ENCODE results near the gene TUT4.

TUT4 gene

DNA sequence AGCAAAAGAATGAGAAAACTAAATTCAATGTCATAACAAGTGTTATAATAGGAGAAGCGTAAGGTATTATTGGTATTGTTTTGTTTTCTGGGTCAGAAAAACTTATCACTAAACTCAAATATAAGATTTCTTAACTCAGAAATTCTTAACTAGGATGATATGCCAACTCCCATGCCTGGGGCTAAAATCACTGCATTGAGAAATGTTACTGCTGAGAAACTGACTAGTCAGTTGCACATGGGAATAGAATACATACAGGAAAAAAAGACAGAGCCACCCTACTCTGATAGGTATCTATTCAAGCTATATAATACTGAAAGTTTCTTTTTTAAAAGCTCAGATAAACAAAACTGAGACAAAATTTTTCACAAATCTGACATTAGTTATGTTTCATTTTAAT lies 92.2 kb downstream of the TUT4 start:
- no peak for DNase-seq

GRCh38 chr1:52455686-52456085 lies 97.2 kb downstream of the TUT4 start:
- no peak for DNase-seq

GRCh38 chr1:52454779-52455178 lies 98.1 kb downstream of the TUT4 start:
- DNase-seq: no peak

DNA sequence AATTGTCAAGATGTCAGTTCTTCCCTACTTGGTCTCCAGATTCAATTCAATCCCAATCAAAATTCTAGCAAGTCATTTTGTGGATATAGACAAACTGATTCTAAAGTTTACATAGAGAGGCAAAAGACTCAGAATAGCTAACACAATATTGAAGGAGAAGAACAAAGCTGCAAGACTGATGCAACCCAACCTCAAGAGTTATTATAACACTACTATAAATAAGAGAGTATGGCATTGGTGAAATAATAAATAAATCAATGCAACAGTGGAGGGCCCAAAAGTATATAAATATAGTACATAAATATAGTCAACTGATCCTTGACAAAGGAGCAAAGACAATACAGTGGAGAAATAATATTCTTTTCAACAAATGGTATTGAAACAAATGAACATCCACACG lies 98.8 kb downstream of the TUT4 start:
- no peak for DNase-seq

DNA sequence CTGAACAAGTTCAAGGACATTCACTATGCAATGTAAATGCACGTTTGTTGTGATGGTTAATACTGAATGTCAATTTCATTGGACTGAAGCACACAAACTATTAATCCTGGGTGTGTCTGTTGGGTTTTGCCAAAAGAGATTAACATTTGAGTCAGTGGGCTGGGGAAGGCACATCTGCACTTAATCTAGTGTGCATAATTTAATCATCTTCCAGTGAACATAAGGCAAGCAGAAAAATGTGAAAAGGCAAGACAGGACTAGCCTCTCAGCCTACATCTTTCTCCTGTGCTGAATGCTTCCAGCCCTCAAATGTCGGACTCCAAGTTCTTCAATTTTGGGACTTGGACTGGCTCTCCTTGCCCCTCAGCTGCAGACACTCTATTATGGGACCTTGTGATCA lies 108.4 kb downstream of the TUT4 start:
- no peak for DNase-seq

DNA sequence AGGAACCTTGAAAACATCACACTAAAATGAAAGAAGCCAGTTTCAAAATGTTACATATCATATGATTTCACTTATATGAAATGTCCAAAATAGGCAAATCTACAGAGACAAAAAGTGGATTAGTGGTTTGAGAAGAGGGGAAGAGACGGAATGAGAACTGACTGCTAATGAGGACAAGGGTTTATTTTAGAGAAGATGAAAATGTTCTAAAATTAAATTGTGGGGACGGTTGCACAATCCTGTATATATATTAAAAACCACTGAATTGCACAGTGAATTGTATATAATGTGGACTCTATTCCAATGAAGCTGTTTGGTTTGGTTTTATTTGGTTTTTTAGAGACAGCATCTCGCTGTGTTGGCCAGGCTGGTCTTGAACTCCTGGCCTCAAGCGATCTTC lies 112.9 kb downstream of the TUT4 start:
- DNase-seq: no peak

DNA sequence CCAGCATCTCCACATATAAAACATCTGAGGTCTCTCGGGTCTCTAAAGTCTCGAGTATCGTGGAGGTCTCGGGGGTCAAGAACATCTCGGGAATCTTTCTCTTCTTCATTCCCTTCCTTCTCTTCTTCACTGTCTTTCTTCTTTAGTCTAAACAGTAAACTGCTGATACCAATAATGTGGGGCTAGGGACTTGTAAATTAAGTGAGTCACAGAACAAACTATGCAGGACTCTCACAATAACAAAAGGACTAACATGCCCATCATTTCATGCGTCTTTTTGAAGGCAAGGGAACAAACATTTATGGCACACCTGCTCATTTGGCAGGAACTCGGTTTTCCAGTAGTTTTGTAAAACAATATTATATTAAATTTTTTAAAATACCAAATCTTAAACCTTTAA lies 116.1 kb downstream of the TUT4 start:
- DNase-seq: no peak

DNA sequence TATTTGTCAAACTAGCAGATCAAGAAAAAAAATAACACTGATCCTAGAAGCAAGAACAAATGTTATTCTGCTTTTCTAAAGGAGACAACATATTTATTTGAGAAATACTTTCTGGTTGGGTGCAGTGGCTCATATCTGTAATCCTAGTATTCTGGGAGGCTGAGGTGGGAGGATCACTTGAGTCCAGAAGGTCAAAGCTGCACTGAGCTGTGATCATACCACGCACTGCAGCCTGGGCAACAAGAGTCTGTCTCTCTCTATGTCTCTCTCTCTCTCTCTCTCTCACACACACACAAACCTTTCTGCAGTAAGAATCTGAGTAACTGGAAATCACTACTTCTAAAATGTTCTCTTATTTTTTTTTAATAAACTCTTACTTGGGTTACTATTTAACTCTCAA lies 117.2 kb downstream of the TUT4 start:
- DNase-seq: no peak

DNA sequence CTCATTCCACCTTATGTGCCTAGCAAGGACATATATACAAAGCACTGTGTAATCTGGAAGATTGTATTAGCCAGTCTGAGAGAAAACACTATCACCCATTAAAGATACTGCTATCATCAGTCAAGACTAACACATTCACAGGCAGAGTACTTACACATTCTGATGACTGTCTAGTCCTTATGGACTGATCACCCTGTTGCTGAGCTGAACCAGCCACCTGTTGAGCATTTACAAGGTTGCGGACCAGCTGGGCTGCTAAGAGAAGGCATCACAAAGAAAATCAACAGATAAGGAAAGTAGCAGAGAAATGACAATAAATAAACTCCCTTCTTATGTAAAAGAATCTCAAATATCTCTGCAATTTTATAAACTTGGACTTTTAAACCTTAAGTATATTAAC lies 117.7 kb downstream of the TUT4 start:
- no peak for DNase-seq

- DNase-seq: no peak
Observed at GRCh38 chr1:52432807-52433206, 120.1 kb downstream of the TUT4 start.

GRCh38 chr1:52427152-52427551 lies 125.7 kb downstream of the TUT4 start:
- no peak for DNase-seq

DNA sequence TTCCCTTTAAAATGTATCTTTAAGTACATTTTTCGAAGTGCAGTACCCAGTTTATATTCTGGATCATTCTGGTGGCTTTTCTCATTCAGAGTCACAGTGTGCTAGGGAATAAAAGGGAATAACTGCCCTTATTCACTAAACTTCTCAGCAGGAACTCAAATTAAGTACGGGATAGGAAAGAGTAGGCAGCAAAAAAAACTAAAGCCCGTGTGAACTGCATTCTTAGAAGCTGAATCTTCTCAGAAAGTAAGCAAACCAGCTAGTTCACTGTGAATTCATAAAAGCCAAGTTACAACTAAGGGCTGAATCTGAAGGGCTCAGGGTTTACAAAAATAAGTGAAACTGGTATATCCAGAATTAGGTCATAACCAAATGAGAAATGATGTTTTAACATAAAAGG lies 126.5 kb downstream of the TUT4 start:
- no peak for DNase-seq

- no peak for DNase-seq
Observed at GRCh38 chr1:52424813-52425212, 128.1 kb downstream of the TUT4 start.

GRCh38 chr1:52424231-52424636 lies 128.7 kb downstream of the TUT4 start:
- peak; percentile 23 for DNase-seq

GRCh38 chr1:52423771-52424170 lies 129.1 kb downstream of the TUT4 start:
- peak; percentile 77 for DNase-seq

GRCh38 chr1:52423055-52423454 lies 129.8 kb downstream of the TUT4 start:
- no peak for DNase-seq

- DNase-seq: no peak
Observed at GRCh38 chr1:52420713-52421112, 132.2 kb downstream of the TUT4 start.

- DNase-seq: no peak
Observed at GRCh38 chr1:52416811-52417210, 136.1 kb downstream of the TUT4 start.

- no peak for DNase-seq
Observed at GRCh38 chr1:52414942-52415341, 137.9 kb downstream of the TUT4 start.

DNA sequence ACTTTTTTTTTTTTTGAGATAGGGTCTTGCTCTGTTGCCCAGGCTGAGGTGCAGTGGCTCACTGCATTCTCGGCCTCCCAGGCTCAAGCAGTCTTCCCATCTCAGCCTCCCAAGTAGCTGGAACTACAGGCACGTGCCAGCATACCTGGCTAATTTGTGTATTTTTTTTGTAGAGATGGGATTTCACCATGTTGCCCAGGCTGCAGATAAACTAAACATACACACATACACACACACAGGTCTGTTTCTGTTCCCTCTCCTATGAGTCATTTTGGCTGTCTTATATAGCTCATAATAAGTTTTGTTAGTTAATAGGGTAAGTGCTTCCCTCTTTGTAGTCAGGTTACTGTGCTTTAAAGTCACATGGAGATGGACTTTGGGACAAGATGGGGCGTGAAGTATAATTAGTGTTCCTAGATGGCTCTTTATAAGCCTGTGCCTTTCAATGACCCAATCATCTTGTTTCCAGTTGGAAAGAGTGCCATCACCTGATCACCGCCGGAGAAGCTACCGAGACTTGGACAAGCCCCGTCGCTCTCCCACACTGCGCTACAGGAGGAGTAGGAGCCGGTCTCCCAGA lies 139.4 kb downstream of the TUT4 start:
- no peak for DNase-seq

DNA sequence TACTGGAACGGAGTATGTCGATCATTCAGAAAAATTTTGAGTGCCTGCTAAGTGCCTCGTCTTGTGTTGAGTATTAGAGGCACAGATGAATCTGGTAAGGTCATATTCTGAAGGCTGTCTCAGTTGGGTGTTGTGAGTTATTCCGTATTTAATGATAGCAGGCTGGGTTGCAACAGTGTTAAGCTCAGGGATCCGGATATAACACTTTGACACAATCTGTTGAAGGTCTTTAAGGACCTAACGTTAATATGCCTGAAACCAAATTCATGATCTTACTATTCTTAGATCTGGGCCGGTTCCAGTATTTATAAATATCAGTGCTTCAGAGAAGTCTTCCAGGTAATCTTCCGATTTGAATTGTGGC lies 147.9 kb downstream of the TUT4 start:
- DNase-seq: no peak

GRCh38 chr1:52404116-52404974 lies 148.5 kb downstream of the TUT4 start, which contains the start of the genes ORC1 and PRPF38A:
TSS of gene ORC1 (minus strand) at chr1:52404423. CDS start at chr1:52402223, 2,200 bp downstream.
TSS of gene PRPF38A (plus strand) at chr1:52404602. CDS start at chr1:52404750, 148 bp downstream.
- peak; percentile 97 for DNase-seq

DNA sequence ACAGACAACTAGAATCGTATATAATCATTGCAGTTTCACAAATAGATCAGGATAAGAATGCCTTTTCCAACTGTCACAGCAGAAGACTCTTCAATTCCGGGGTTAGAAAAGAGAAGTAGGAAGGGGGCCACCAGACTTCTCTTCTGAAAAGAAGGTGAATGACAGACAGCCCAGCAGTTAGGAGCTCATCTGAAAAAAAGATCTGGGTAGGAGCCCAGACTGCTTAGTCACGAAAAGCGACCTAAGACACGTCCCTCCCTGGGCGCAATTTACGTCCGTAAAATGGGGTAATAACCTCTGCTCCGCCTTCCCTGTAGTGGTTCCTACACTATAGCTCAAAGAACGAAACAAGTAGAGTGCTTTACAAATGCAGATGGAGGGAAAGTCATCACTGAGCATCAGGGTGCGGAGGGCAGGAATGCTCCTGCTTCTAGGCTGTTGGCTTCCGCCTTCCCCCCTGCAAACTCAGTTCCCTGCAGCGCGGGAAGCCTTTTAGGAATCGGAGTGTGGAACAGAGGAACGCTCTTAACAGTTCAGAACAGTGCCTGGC lies 149.3 kb downstream of the TUT4 start:
- peak; percentile 35 for DNase-seq

DNA sequence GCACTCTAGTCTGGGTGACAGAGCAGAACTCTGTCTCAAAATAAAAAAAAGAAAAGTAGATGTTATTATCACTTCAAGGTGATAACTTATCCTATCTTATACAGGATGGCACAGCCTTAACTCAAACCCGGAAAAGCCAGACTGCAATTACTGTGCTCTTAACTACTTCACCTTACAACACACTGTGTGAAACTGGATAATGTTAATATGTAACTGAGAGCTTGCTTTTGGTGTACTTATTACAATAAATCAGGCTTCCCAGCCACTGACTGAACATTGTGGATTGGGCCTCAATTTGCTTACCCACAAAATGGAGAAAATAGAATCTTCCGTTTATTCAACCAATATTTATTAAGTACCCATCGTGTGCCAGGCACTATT lies 150.0 kb downstream of the TUT4 start:
- DNase-seq: no peak
